GM12872 (cell line): ENCODE results near the gene ARHGAP22.

Source experiments
- CTCF ChIP-seq: IDR thresholded peaks from 3 replicates; pipeline ENCODE4 v1.5.1; 2011; ENCODE audit warnings: low read depth, mild to moderate bottlenecking, low read length, moderate library complexity; ENCODE audit not compliant: insufficient read depth

The ARHGAP22 gene

GRCh38 chr10:48522011-48522765 lies 82.7 kb downstream of the ARHGAP22 start:
- TF ChIP-seq CTCF: no peak

GRCh38 chr10:48520594-48520993 lies 84.3 kb downstream of the ARHGAP22 start:
- no peak for TF ChIP-seq CTCF

GRCh38 chr10:48520184-48520506 lies 84.7 kb downstream of the ARHGAP22 start:
- TF ChIP-seq CTCF: no peak

- no peak for TF ChIP-seq CTCF
These were observed 85.2 kb downstream of the ARHGAP22 start for GRCh38 chr10:48519481-48520183.

- no peak for TF ChIP-seq CTCF
These were observed 85.9 kb downstream of the ARHGAP22 start for GRCh38 chr10:48518986-48519385.

- TF ChIP-seq CTCF: no peak
These were observed 86.7 kb downstream of the ARHGAP22 start for GRCh38 chr10:48517911-48518811.

- TF ChIP-seq CTCF: no peak
These were observed 87.4 kb downstream of the ARHGAP22 start for GRCh38 chr10:48517482-48517881.
